CD4-positive, alpha-beta T cell (primary cell): ENCODE results near the gene TMEM89. TPM values are rescaled to one million over a fixed set of nuclear protein-coding genes. Genes with fewer than 3 reads are reported as not detected.

Experiments used
- ATAC-seq: fragments of 200-7000 bp; cut with Tn5 transposase; one replicate; pipeline ENCODE4 v1.10.0; 2022; ENCODE audit warnings: mild to moderate bottlenecking; ENCODE audit not compliant: poor library complexity
- CTCF ChIA-PET: fragments of 350-600 bp; sonication (Branson Sonifier 250); formaldehyde crosslinking; loops from one replicate; lab custom pipeline; 2021; ENCODE audit warnings: antibody characterized with exemption, inconsistent platforms; lab: Charles Lee
- POLR2A ChIA-PET: fragments of 350-600 bp; sonication (Branson Sonifier 250); formaldehyde crosslinking; loops from one replicate; lab custom pipeline; 2021; ENCODE audit warnings: antibody characterized with exemption, inconsistent platforms; lab: Charles Lee
- DNase-seq, 14 experiments: peaks; one replicate each; pipeline ENCODE4 v3.0.0-alpha.2; 2013 to 2020; ENCODE audit warnings: mixed read lengths in 2 of 14
- H3K27ac ChIP-seq, 2 donors: one replicate each; pipeline versions ENCODE4 v1.5.1 to v1.7.0; 2013; ENCODE audit warnings: low read length in 2 of 2, low read depth in 1 of 2, mild to moderate bottlenecking in 1 of 2
- H3K27me3 ChIP-seq, 2 experiments: 1 replicate in 1 of 2; 2 replicates in 1 of 2; pipeline versions ENCODE4 v1.6.1 to v1.7.0; 2013; ENCODE audit warnings: low read length in 2 of 2, control low read depth in 1 of 2, mild to moderate bottlenecking in 1 of 2, moderate library complexity in 1 of 2; ENCODE audit not compliant: insufficient read depth in 2 of 2, control insufficient read depth in 1 of 2
- H3K36me3 ChIP-seq: one replicate; pipeline ENCODE4 v1.6.1; 2013; ENCODE audit warnings: low read length, control low read depth; ENCODE audit not compliant: insufficient read depth
- H3K4me1 ChIP-seq: one replicate; pipeline ENCODE4 v1.6.1; 2013; ENCODE audit warnings: low read length, control low read depth; ENCODE audit not compliant: insufficient read depth
- H3K4me3 ChIP-seq: one replicate; pipeline ENCODE4 v1.5.1; 2013; ENCODE audit warnings: mild to moderate bottlenecking, low read length, moderate library complexity
- H3K9me3 ChIP-seq, 2 experiments: 1 replicate in 1 of 2; 2 replicates in 1 of 2; pipeline versions ENCODE4 v1.6.1 to v1.7.0; 2013; ENCODE audit warnings: low read length in 2 of 2, mild to moderate bottlenecking in 2 of 2, control low read depth in 1 of 2, moderate library complexity in 1 of 2; ENCODE audit not compliant: control insufficient read depth in 1 of 2, insufficient read depth in 1 of 2
- H3K27ac Mint-ChIP-seq: one replicate; pipeline ENCODE4 v1.8.0; 2020; ENCODE audit warnings: mixed read lengths
- H3K27me3 Mint-ChIP-seq: one replicate; pipeline ENCODE4 v1.8.0; 2021; ENCODE audit warnings: mixed read lengths
- H3K36me3 Mint-ChIP-seq: one replicate; pipeline ENCODE4 v1.8.0; 2021; ENCODE audit warnings: low read depth, mixed read lengths
- H3K4me1 Mint-ChIP-seq: one replicate; pipeline ENCODE4 v1.8.0; 2021; ENCODE audit warnings: low read depth, mixed read lengths
- H3K4me3 Mint-ChIP-seq: one replicate; pipeline ENCODE4 v1.8.0; 2020; ENCODE audit warnings: mild to moderate bottlenecking, mixed read lengths
- H3K9me3 Mint-ChIP-seq: one replicate; pipeline ENCODE4 v1.8.0; 2020; ENCODE audit warnings: mixed read lengths
- CTCF ChIP-seq: fragments of 200-600 bp; IDR thresholded peaks from one replicate; pipeline ENCODE4 v1.8.0; 2022; ENCODE audit warnings: antibody characterized with exemption, mild to moderate bottlenecking
- intact Hi-C, 2 experiments: fragments of 100-400 bp; cut with DNase I in 1 of 2; cut with micrococcal nuclease in 1 of 2; formaldehyde crosslinking; loops; one replicate each; pipeline versions ENCODE4 v1.15.1 to v1.9.0; 2023 to 2025; cut with DNase I, micrococcal nuclease
- total RNA-seq, 174 experiments: library from RNA in 2 of 174; stranded (reverse) in 2 of 174; gene quantifications; one replicate each; pipeline ENCODE4 v1.2.3 and lab custom pipeline; 2021 to 2026

TMEM89 gene
- total RNA-seq, 2 experiments from 2014 or later, result not detected

GRCh38 chr3:48575366-48575765 lies 46.2 kb downstream of the TMEM89 start:
- intact Hi-C loops, result no loop called here
- Histone ChIP-seq H3K4me3 (no peak overlapping the region), H3K27ac (no peak overlapping the region), H3K36me3 (no peaks in the 10 kb centered on the region), H3K4me1 (no peaks in the 10 kb centered on the region), H3K27me3 (no peaks in the 10 kb centered on the region), H3K9me3 (no peaks in the 10 kb centered on the region)
- TF ChIP-seq CTCF, result no peak
- Mint-ChIP-seq H3K4me1 (no peaks in the 10 kb centered on the region), H3K9me3 (no peaks in the 10 kb centered on the region), H3K36me3 (no peaks in the 10 kb centered on the region), H3K4me3 (no peak overlapping the region), H3K27ac (no peak overlapping the region), H3K27me3 (no peaks in the 10 kb centered on the region)
- ATAC-seq (no peak), DNase-seq (no peak)
- POLR2A ChIA-PET, result no interaction called here
- CTCF ChIA-PET, result no interaction called here

- no peak for TF ChIP-seq CTCF
- no peaks in the 10 kb centered on the region for H3K4me1 ChIP-seq
- ATAC-seq, result no peak
- H3K4me3 ChIP-seq, result no peak overlapping the region
- CTCF ChIA-PET, result no interaction called here
- H3K36me3 Mint-ChIP-seq, result no peaks in the 10 kb centered on the region
- intact Hi-C loops, result no loop called here
- H3K27me3 Mint-ChIP-seq, result no peaks in the 10 kb centered on the region
- POLR2A ChIA-PET, result no interaction called here
- no peaks in the 10 kb centered on the region for H3K9me3 Mint-ChIP-seq
- H3K27me3 ChIP-seq, result no peaks in the 10 kb centered on the region
- H3K4me1 Mint-ChIP-seq, result no peaks in the 10 kb centered on the region
- no peaks in the 10 kb centered on the region for H3K9me3 ChIP-seq
- no peaks in the 10 kb centered on the region for H3K36me3 ChIP-seq
- H3K4me3 Mint-ChIP-seq, result no peak overlapping the region
- H3K27ac Mint-ChIP-seq, result no peak overlapping the region
- no peak overlapping the region for H3K27ac ChIP-seq
- DNase-seq, result no peak
Observed at GRCh38 chr3:48573973-48574585, 47.5 kb downstream of the TMEM89 start.

GRCh38 chr3:48572517-48572916 lies 49.1 kb downstream of the TMEM89 start:
- no peak overlapping the region for H3K27ac Mint-ChIP-seq
- Histone ChIP-seq H3K9me3 (no peaks in the 10 kb centered on the region), H3K4me1 (no peaks in the 10 kb centered on the region), H3K27ac (no peak overlapping the region), H3K36me3 (no peaks in the 10 kb centered on the region), H3K27me3 (no peaks in the 10 kb centered on the region), H3K4me3 (no peak overlapping the region)
- DNase-seq, result no peak
- TF ChIP-seq CTCF, result no peak
- no peaks in the 10 kb centered on the region for H3K9me3 Mint-ChIP-seq
- intact Hi-C loops, result no loop called here
- ChIA-PET CTCF (no interaction called here), POLR2A (no interaction called here)
- H3K4me1 Mint-ChIP-seq, result no peaks in the 10 kb centered on the region
- no peaks in the 10 kb centered on the region for H3K36me3 Mint-ChIP-seq
- no peak overlapping the region for H3K4me3 Mint-ChIP-seq
- H3K27me3 Mint-ChIP-seq, result no peaks in the 10 kb centered on the region
- ATAC-seq, result no peak
